ENCODE measurements around the gene LBH. TPM values are rescaled to one million over a fixed set of nuclear protein-coding genes. Genes with fewer than 3 reads are reported as not detected.

The LBH gene
- total and polyA plus RNA-seq, 2 of the 13 experiments (the other 11 are each of a cell fraction or from before 2014, with no cell fraction given) = 0.09 to 0.25 TPM

- in situ Hi-C loops (cut with HindIII; ENCODE audit: extremely low pct_ligation_motif_present, low pct_unique_long_range_greater_than_20kb) = no loop called here
- POLR2A ChIA-PET = no interaction called here
- BruUV-seq (replicated peaks) = no TSS peak
Observed at GRCh38 chr2:30235859-30236535, 4.7 kb downstream of the LBH start.

More at GRCh38 chr2:30235859-30236535, 4.7 kb downstream of the LBH start:
- DNase-seq (ENCODE audit: low spot score) = no peak
- intact Hi-C loops (cut with micrococcal nuclease; ENCODE audit: unreplicated experiment) = no loop called here
- Histone ChIP-seq H3K4me2 (ENCODE audit: low read depth, low read length) (no peak overlapping the region), H3K36me3 (replicated peaks in 1 of 2; ENCODE audit: control insufficient read depth in 1 of 2, insufficient read depth in 2 of 2, low read length in 2 of 2) (no peaks in the 10 kb centered on the region), H3K4me3 (replicated peaks in 1 of 3; ENCODE audit: insufficient read depth in 1 of 3, low read depth in 2 of 3, low read length in 3 of 3) (no peak overlapping the region), H4K20me1 (ENCODE audit: insufficient read depth, low read length) (no peaks in the 10 kb centered on the region), H3K9me3 (ENCODE audit: low read length) (no peaks in the 10 kb centered on the region), H3K79me2 (ENCODE audit: insufficient read depth, low read length) (no peaks in the 10 kb centered on the region), H3K4me1 (ENCODE audit: insufficient read depth, low read length) (no peaks in the 10 kb centered on the region), H3K9ac (ENCODE audit: insufficient read depth, low read depth, low read length) (no peak overlapping the region), H3K27me3 (ENCODE audit: control insufficient read depth in 1 of 2, insufficient read depth in 2 of 2, low read length in 2 of 2) (peaks cover 24 to 78% of the 10 kb centered on the region in 2 experiments), H2AFZ (ENCODE audit: low read length) (no peak overlapping the region), H3K27ac (ENCODE audit: extremely low read length, insufficient read depth, low read length) (no peak overlapping the region)
- no peak for FAIRE-seq
- CTCF ChIA-PET (ENCODE audit: low intra/inter-chr PET ratio, low total read pairs) = no interaction called here
- WGBS (ENCODE audit: low lambda C conversion rate) = 4% methylated on average over 3 of the region's 4 CpGs
- TF ChIP-seq ZNF432 (CRISPR knock-in tag; IDR thresholded peaks at IDR 0.05; ENCODE audit: borderline replicate concordance) (no peak), ZNF317 (CRISPR knock-in tag; IDR thresholded peaks at IDR 0.05) (peak; percentile 78), AHDC1 (CRISPR knock-in tag; IDR thresholded peaks at IDR 0.05; ENCODE audit: borderline replicate concordance) (no peak), PBX3 (CRISPR knock-in tag; IDR thresholded peaks at IDR 0.05; ENCODE audit: borderline replicate concordance) (no peak), CEBPB (IDR thresholded peaks at IDR 0.05; ENCODE audit: borderline replicate concordance, low read depth, low read length) (no peak), ZNF142 (CRISPR knock-in tag; IDR thresholded peaks at IDR 0.05) (no peak), ZNF7 (CRISPR knock-in tag; IDR thresholded peaks at IDR 0.05) (no peak)
- ATAC-seq = no peak
